OCI-LY3 (cell line): ENCODE results near the gene DMGDH.

Source experiments
- H2AFZ ChIP-seq: fragments of 200-600, 300-600 bp; shearing (Covaris generic); 2 replicates; pipeline ENCODE4 v1.6.0; 2014; ENCODE audit warnings: antibody characterized with exemption, low read depth, low read length
- H3K27ac ChIP-seq: fragments of 200-600, 300-600 bp; sonication (generic); 2 replicates; pipeline ENCODE4 v1.5.1; 2014; ENCODE audit warnings: mild to moderate bottlenecking, low read length, moderate library complexity, mixed read lengths
- H3K27me3 ChIP-seq: fragments of 200-600, 300-600 bp; sonication (generic); 2 replicates; pipeline ENCODE4 v1.6.1; 2014; ENCODE audit warnings: low read depth, low read length, mixed read lengths
- H3K36me3 ChIP-seq: fragments of 200-600, 300-600 bp; sonication (generic); replicated peaks from 2 replicates; pipeline ENCODE3; 2014; ENCODE audit warnings: low read depth, low read length, mixed read lengths
- H3K4me1 ChIP-seq: fragments of 300-600, 200-600 bp; sonication (generic); 2 replicates; pipeline ENCODE4 v1.6.1; 2014; ENCODE audit warnings: low read length, mixed read lengths
- H3K4me2 ChIP-seq: fragments of 200-600, 300-600 bp; sonication (generic); 2 replicates; pipeline ENCODE4 v1.6.1; 2014; ENCODE audit warnings: low read length, mixed read lengths
- H3K4me3 ChIP-seq: fragments of 300-600, 200-600 bp; sonication (generic); 2 replicates; pipeline ENCODE4 v1.5.1; 2014; ENCODE audit warnings: antibody characterized with exemption, mild to moderate bottlenecking, low read length, moderate library complexity
- H3K79me2 ChIP-seq: fragments of 300-600, 200-600 bp; shearing (Covaris generic); 2 replicates; pipeline ENCODE4 v1.6.1; 2014; ENCODE audit warnings: mild to moderate bottlenecking, low read length, mixed read lengths
- H3K9ac ChIP-seq: fragments of 300-600, 200-600 bp; shearing (Covaris generic); 2 replicates; pipeline ENCODE4 v1.6.0; 2014; ENCODE audit warnings: mild to moderate bottlenecking, low read length, moderate library complexity
- H3K9me3 ChIP-seq: fragments of 200-600, 300-600 bp; shearing (Covaris generic); 2 replicates; pipeline ENCODE4 v1.6.1; 2014; ENCODE audit warnings: low read length, mixed read lengths; ENCODE audit not compliant: insufficient read depth
- H4K20me1 ChIP-seq: fragments of 200-600, 300-600 bp; sonication (generic); 2 replicates; pipeline ENCODE4 v1.6.1; 2016; ENCODE audit warnings: low read length, mixed read lengths; ENCODE audit not compliant: insufficient read depth
- EZH2phosphoT487 ChIP-seq: fragments of 200-600 bp; shearing (Covaris generic); IDR thresholded peaks from 2 replicates; pipeline ENCODE4 v1.6.1; 2018; ENCODE audit warnings: antibody characterized with exemption, mixed run types, low read depth
- TF ChIP-seq, protein P1 (sequence below): fragments of 200-600, 300-600 bp; sonication (generic); IDR thresholded peaks from 2 replicates; pipeline ENCODE4 v1.5.1; 2014; ENCODE audit warnings: antibody characterized with exemption, low read length, low read depth

The DMGDH gene

DNA sequence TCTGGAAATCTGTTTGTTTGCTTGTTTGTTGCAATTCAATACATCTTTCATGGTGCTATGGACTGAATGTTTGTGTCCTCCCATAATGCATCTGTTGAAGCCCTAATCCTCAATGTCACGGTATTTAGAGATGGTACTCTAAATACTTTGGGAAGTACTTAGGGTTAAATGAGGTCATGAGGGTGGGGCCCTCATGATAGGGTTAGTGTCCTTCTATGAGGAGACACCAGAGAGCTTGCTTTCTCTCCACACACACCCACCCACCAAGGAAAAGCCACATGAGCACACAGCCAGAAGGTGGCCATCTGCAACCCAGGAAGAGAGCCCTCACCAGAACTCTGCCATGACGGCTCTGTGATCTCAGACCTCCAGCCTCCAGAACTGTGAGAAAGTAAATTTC lies 32.7 kb downstream of the DMGDH start:
- Histone ChIP-seq H3K4me2 (no peak overlapping the region), H3K27me3 (no peaks in the 10 kb centered on the region), H4K20me1 (no peaks in the 10 kb centered on the region), H3K4me3 (no peak overlapping the region), H3K9me3 (no peaks in the 10 kb centered on the region), H3K79me2 (no peaks in the 10 kb centered on the region), H3K4me1 (no peaks in the 10 kb centered on the region), H3K9ac (no peak overlapping the region), H2AFZ (no peak overlapping the region), H3K36me3 (no peaks in the 10 kb centered on the region), H3K27ac (no peak overlapping the region)
- TF ChIP-seq, protein P1, sequence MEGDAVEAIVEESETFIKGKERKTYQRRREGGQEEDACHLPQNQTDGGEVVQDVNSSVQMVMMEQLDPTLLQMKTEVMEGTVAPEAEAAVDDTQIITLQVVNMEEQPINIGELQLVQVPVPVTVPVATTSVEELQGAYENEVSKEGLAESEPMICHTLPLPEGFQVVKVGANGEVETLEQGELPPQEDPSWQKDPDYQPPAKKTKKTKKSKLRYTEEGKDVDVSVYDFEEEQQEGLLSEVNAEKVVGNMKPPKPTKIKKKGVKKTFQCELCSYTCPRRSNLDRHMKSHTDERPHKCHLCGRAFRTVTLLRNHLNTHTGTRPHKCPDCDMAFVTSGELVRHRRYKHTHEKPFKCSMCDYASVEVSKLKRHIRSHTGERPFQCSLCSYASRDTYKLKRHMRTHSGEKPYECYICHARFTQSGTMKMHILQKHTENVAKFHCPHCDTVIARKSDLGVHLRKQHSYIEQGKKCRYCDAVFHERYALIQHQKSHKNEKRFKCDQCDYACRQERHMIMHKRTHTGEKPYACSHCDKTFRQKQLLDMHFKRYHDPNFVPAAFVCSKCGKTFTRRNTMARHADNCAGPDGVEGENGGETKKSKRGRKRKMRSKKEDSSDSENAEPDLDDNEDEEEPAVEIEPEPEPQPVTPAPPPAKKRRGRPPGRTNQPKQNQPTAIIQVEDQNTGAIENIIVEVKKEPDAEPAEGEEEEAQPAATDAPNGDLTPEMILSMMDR, result no peak
- TF ChIP-seq EZH2phosphoT487, result no peak

DNA sequence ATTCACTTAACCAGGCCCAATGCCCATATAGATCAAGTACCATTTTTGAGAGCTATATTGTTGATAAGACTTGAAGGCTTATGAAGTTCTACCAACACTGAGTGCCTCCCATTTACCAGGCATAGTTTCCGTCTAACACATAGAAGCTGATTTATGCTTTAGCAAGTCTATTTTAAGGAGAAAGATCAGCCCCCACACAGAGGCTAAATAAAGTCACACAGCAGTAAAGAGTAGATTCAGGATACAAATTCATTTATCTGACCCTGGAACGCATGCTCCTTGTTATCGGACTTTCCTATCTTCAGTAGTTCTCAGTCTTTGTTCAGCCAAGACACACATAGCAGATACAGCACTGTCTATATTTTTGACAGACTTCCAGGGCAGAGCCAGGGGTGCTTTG lies 34.2 kb downstream of the DMGDH start:
- no peak overlapping the region for H3K4me2 ChIP-seq

DNA sequence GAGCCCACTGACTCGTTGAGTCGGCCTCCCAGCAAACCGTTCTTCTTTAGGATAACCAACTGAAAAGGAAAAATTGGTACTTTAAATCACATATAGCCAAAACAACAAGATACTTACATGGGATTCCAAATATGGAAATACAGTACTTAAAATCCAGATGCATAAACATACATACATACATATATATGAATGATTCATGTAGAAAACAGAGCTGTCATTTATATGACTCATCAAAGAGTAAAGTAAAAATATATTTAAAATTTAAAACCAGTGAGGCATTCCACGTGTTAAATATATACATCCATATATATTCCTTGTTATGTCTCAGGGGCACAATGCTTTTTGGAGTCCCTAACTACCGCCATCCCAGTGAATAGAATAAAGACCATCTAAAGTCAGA lies 36.7 kb downstream of the DMGDH start:
- H3K79me2 ChIP-seq, result no peaks in the 10 kb centered on the region
- no peak for TF ChIP-seq EZH2phosphoT487
- TF ChIP-seq, protein P1, result no peak
- H3K27ac ChIP-seq, result no peak overlapping the region
- no peaks in the 10 kb centered on the region for H4K20me1 ChIP-seq
- no peak overlapping the region for H2AFZ ChIP-seq
- H3K9ac ChIP-seq, result no peak overlapping the region
- no peaks in the 10 kb centered on the region for H3K36me3 ChIP-seq
- no peaks in the 10 kb centered on the region for H3K4me1 ChIP-seq
- H3K4me3 ChIP-seq, result no peak overlapping the region
- no peaks in the 10 kb centered on the region for H3K9me3 ChIP-seq
- H3K27me3 ChIP-seq, result no peaks in the 10 kb centered on the region
- H3K4me2 ChIP-seq, result no peak overlapping the region

More for the DNA sequence above, 34.2 kb downstream of the DMGDH start:
- Histone ChIP-seq H3K4me1 (no peaks in the 10 kb centered on the region), H3K9me3 (no peaks in the 10 kb centered on the region), H3K27ac (no peak overlapping the region), H3K36me3 (no peaks in the 10 kb centered on the region), H3K79me2 (no peaks in the 10 kb centered on the region), H4K20me1 (no peaks in the 10 kb centered on the region), H3K4me3 (no peak overlapping the region), H3K27me3 (no peaks in the 10 kb centered on the region), H2AFZ (no peak overlapping the region), H3K9ac (no peak overlapping the region)
- TF ChIP-seq, protein P1, result no peak
- no peak for TF ChIP-seq EZH2phosphoT487

DNA sequence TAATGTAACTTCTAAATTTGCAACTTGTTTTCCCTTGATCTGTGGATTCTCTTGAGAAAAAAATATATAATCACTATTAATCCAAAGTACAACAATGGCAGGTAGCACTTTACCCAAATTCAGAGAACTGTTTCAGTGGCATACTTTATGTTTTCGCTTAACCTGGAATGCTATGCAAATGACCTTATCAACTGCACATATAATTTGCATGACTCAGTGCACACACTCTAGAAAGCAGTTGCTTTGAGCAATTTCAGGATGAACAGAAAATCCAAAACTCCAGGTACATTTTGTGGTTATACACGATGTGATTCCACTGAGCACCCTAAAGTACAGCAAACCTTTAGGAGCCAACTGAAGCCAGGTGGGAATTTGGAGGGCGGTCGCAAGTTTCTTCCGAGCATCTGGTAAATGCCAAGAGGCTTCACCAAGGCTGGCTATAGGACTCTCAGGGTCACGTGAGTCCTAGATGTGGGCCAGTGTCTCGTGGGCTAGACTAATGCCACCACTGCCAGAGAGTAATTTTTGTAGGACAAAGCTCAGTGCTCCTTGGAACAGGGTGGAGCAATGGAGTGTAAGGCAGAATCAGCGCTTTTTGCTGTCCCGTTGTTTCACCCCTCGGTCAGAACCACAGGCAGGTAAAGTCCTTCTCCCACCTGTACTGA lies 37.3 kb downstream of the DMGDH start:
- no peak overlapping the region for H3K27ac ChIP-seq
- H3K36me3 ChIP-seq, result no peaks in the 10 kb centered on the region
- no peaks in the 10 kb centered on the region for H4K20me1 ChIP-seq
- H3K79me2 ChIP-seq, result no peaks in the 10 kb centered on the region
- no peak overlapping the region for H3K4me3 ChIP-seq
- H3K4me2 ChIP-seq, result no peak overlapping the region
- no peak overlapping the region for H3K9ac ChIP-seq
- no peak overlapping the region for H2AFZ ChIP-seq
- no peaks in the 10 kb centered on the region for H3K9me3 ChIP-seq
- no peaks in the 10 kb centered on the region for H3K27me3 ChIP-seq
- TF ChIP-seq, protein P1, result no peak
- H3K4me1 ChIP-seq, result no peaks in the 10 kb centered on the region
